CD4-positive, alpha-beta T cell treated with Interleukin-17A for 1 hour (primary cell): ENCODE results near the gene ZBTB24.
A peak's percentile ranks its signal among the peaks of the same experiment; 100 is the strongest.

ENCODE experiments used
- DNase-seq: peaks from one replicate; pipeline ENCODE4 v3.0.0-alpha.2; 2020

Gene ZBTB24

GRCh38 chr6:109449064-109449794 is 33.8 kb downstream of the ZBTB24 start:
- DNase-seq = no peak

DNA sequence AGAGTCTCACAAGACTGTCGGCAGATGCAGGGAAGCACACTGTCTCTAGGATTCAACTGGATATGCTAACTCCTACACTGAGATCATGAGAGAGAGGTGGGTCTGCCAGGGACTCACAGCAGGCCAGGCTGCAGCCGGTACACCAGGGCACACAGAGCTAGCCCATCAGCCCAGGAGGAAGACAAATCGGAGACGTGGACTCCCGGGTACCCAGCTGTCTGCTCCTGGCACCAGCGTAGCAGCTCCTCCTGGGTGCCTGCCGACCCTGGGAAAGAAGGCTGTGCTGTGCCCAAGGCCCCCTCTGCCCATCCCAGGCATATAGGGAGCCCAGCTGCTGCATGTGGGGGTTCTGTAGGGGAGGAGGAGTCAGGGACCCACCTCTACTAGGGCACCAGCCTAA is 34.4 kb downstream of the ZBTB24 start:
- DNase-seq = no peak

GRCh38 chr6:109447878-109448555 is 35.0 kb downstream of the ZBTB24 start:
- DNase-seq = no peak

DNA sequence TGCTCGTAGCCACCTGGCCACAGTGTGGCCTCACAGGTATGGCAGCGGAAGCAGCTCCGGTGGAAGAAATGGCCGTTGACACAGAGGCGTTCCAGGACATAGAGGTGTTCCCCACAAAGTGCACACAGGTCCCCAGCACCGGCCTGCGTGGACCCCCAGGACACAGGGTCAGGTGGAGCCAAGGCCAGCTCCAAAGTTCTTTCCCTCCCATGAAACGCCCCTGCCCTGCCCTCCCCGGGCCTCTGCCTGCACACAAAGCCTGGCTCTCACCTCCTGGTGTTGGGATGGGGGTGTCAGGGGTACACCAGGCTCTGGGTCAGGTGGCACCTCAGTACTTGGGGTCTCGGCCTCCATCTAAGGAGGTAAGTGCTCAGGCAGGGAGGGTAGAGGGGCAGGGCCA is 35.9 kb downstream of the ZBTB24 start:
- no peak for DNase-seq

GRCh38 chr6:109446541-109446940 is 36.5 kb downstream of the ZBTB24 start:
- no peak for DNase-seq

- DNase-seq = no peak
Measured at GRCh38 chr6:109446072-109446471, 36.9 kb downstream of the ZBTB24 start.

GRCh38 chr6:109445382-109445781 is 37.6 kb downstream of the ZBTB24 start:
- no peak for DNase-seq

GRCh38 chr6:109443425-109443950 is 39.5 kb downstream of the ZBTB24 start:
- DNase-seq = no peak

DNA sequence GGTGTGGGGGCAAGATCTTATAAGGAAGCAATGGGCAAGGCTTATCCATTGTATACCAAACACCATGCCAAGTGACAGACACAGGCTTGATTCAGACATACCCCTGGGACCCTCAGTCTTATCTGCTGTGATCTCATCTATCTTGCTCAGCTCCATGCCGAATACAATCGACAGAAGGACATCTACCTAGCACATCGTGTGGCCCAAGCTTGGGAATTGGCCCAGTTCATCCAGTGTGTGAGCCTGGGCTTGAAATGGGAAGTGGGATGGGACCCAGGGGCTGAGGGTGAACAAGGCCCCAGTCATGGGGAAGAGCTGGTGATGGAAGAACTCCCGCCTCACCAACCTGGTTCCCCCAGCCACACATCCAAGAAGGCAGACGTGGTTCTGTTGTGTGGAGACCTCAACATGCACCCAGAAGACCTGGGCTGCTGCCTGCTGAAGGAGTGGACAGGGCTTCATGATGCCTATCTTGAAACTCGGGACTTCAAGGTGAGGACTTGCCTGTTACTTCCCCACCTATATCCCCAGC is 40.6 kb downstream of the ZBTB24 start:
- no peak for DNase-seq

DNA sequence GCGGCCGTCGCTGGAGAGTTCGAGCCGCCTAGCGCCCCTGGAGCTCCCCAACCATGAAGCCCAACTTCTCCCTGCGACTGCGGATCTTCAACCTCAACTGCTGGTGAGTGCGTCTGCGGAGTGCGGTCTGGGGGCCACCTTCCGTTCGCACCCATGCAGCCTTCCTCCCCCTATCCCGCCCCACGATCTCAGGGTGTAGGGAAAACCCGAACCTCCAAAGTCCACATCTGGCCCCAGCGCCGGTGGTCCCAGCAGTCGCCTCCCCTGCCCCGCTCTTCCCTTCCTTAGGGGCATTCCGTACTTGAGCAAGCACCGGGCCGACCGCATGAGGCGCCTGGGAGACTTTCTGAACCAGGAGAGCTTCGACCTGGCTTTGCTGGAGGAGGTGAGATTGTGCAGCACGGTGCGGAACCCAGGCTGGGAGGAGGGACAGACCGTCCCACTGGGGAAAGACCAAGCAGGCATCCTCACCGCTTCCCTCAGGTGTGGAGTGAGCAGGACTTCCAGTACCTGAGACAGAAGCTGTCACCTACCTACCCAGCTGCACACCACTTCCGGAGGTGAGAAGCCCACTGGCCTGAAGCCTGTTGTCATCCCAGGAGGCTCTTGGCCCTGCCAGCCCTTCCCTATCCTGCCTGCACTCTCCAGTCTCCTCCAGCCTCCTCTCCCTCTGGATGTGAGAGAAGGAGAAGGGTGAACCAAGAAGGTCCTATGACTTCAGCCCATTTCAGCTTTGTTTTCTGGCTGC is 41.8 kb downstream of the ZBTB24 start:
- peak; percentile 62 for DNase-seq

- DNase-seq = peak; percentile 85
Measured at GRCh38 chr6:109440331-109441068, 42.5 kb downstream of the ZBTB24 start, which contains the start of the genes PPIL6 and SMPD2. Gene PPIL6 (minus strand): TSS chr6:109440628. CDS start chr6:109440590, 38 bp downstream. Gene SMPD2 (plus strand): TSS chr6:109440724. CDS start chr6:109441122, 398 bp downstream.

- DNase-seq = no peak
Measured at GRCh38 chr6:109436041-109436440, 47.0 kb downstream of the ZBTB24 start.

DNA sequence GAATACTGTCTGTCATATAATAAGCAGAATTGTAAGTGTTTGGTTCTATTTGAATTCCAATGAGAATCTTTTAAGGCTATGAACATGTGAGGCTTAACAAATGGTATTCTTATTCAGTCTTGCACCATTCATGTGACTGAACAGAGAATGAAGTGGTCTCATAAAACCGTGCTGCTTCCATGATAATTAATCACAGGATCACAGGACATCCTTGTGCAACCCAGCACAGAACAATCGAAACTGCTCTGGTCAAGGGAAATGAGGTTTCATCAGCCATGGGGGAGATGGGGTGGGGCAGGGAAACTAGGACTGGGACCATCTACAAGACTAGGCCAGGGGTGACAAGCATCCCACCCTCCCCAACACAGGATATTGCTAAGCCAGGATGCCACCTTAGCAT is 48.6 kb downstream of the ZBTB24 start:
- no peak for DNase-seq

DNA sequence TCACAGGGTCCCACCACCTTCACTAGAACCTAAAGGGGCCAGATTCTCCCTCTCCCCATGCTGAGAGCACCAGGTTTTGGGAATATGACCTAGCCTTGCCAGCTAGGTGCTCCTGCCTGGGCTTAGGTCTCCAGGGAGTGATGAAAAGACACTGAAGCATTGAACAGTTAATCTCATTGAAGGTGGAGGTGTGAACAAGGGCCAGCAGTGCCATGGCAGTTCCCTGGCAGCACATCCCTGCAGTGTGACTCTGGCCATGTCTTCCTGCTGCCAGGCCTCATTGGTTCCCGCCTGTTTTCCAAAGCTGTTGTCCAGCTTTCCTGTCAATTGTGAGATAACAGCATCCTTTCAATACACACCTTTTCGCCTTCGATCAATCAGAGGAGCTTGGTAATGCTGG is 53.5 kb downstream of the ZBTB24 start:
- no peak for DNase-seq

DNA sequence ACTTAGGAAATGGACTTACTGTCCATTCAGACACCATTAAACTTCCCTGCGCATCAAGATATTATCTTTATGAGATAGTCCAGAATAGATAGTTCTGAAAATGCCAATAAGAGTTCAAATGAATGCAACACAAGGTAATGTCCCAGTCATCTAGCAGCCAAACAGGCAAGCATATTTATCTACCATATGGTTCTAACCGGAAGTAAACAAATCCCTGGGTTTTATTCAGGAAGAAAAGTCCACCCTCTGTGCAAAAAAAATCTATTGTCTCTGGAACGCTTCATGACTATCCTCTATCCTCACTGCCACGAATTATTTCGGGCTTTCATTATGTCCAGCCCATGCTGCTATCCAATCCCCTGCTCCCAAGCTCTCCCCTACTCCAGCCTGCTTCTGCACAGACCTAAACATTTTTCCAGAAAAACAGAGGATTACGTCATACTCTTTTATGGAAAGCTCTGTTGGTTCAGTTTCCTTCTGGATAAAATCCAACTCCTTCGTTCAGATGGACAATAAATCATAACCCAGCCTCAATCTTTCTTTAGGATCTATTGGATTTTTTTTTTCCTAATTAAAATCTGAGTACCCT is 54.0 kb downstream of the ZBTB24 start:
- DNase-seq = no peak

DNA sequence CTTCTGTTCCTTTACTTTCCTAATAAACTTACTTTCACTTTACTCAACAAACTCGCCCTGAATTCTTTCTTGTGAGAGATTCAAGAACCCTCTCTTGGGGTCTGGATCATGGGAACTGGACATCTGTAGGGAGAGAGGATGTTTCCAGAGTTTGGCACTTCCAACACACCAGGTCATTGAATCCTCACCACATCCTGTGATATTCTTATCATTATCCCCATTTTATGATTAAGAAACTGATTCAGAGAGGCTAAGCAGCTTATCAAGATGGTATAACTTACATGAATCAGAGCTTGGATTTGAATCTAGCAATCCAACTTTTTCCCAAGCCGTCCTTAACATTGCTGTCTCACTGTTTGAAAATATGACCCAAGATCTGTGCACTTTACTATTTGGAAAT is 58.1 kb downstream of the ZBTB24 start:
- DNase-seq = no peak

GRCh38 chr6:109421184-109421583 is 61.8 kb downstream of the ZBTB24 start:
- no peak for DNase-seq

DNA sequence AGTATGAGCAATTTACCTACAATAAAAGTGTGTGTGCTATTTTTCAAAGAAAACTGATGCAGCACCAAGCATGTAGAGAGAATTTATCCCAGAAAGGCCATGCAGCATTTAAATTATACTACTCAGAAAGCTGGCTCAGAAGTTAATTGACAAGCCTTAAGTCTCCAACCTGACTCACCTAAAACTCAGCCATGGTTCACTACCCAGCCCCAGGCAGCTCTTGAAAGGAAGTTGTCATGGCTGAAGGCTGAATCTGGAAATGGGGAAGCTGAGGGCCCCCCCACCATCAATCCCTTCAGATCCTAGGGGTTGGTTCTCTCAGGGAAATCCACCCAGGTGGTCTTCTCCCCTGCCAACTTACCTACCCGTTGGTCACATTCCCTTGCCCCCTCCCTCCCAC is 62.3 kb downstream of the ZBTB24 start:
- no peak for DNase-seq

GRCh38 chr6:109417646-109418045 is 65.4 kb downstream of the ZBTB24 start:
- DNase-seq = no peak
